HFF-Myc (cell line): ENCODE results near the gene MAN2A1.

ENCODE experiments used
- DNase-seq: peaks from one replicate; pipeline ENCODE4 v3.0.0-alpha.2; 2011; ENCODE audit warnings: low read depth; ENCODE audit errors: extremely low read depth
- H3K4me3 ChIP-seq: replicated peaks from 2 replicates; pipeline ENCODE4 v1.5.1; 2011; ENCODE audit warnings: low read depth, mild to moderate bottlenecking, control low read depth, low read length
- CTCF ChIP-seq: IDR thresholded peaks from 2 replicates; pipeline ENCODE4 v1.5.1; 2012; ENCODE audit warnings: mild to moderate bottlenecking, low read depth, low read length, control low read depth; ENCODE audit errors: missing control alignments

Gene MAN2A1

GRCh38 chr5:109660301-109660700, 29.4 kb upstream of the MAN2A1 start:
- TF ChIP-seq CTCF = no peak
- DNase-seq = no peak
- H3K4me3 ChIP-seq = no peak overlapping the region

- DNase-seq = no peak
- TF ChIP-seq CTCF = no peak
- H3K4me3 ChIP-seq = no peak overlapping the region
Measured at GRCh38 chr5:109668237-109668636, 21.5 kb upstream of the MAN2A1 start.

GRCh38 chr5:109668668-109669422, 20.9 kb upstream of the MAN2A1 start:
- TF ChIP-seq CTCF = no peak
- H3K4me3 ChIP-seq = no peak overlapping the region
- DNase-seq = no peak

GRCh38 chr5:109669991-109670706, 19.6 kb upstream of the MAN2A1 start:
- no peak overlapping the region for H3K4me3 ChIP-seq
- DNase-seq = no peak
- TF ChIP-seq CTCF = no peak

GRCh38 chr5:109671136-109671535, 18.6 kb upstream of the MAN2A1 start:
- TF ChIP-seq CTCF = no peak
- DNase-seq = no peak
- no peak overlapping the region for H3K4me3 ChIP-seq

GRCh38 chr5:109674596-109674995, 15.1 kb upstream of the MAN2A1 start:
- no peak overlapping the region for H3K4me3 ChIP-seq
- DNase-seq = no peak
- no peak for TF ChIP-seq CTCF

GRCh38 chr5:109676920-109677319, 12.8 kb upstream of the MAN2A1 start:
- TF ChIP-seq CTCF = no peak
- no peak overlapping the region for H3K4me3 ChIP-seq
- no peak for DNase-seq
